Stimulated activated CD4-positive, alpha-beta T cell treated with anti-CD3 and anti-CD28 coated beads, Interleukin-12 subunit alpha, Interleukin-12 subunit beta, amount 100 ng/mL, for 48 hours (primary cell): ENCODE data around the gene AK1.

Experiments used
- DNase-seq, 3 donors: peaks; one replicate each; pipeline ENCODE4 v3.0.0-alpha.2; 2020; ENCODE audit warnings: low read depth in 2 of 3, low spot score in 1 of 3

The AK1 gene

GRCh38 chr9:127825319-127826051, 52.0 kb downstream of the AK1 start:
- no peak for DNase-seq

- no peak for DNase-seq
These were observed 55.4 kb downstream of the AK1 start for GRCh38 chr9:127822108-127822507.

- DNase-seq: no peak
These were observed 58.9 kb downstream of the AK1 start for GRCh38 chr9:127818574-127818973.

DNA sequence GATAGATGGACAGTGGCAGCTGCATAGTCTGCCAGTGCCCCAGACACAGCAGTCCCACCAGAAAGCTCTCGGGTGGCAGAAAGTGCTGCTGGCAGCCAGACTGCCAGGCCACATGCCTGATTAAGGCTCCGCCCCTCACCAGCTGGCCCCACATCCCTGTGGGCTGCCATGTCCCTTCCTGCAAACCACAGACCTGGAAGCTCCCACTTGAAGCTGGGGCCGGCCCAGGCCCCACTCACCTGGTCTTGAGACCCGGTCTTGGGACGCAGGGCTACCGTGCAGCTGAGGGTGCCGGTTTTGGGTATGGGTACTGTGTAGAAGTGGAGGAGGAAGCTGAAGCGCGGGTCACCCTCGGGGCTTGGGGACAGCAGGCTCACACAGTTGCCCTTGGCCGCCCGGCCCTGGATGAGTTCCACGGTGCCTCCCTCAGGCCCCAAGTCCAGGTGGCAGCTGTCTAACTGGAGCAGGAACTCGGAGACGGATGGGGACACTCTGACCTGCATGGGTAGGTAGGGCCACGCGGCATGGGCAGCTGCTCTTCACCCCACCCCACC, 59.5 kb downstream of the AK1 start:
- no peak for DNase-seq

DNA sequence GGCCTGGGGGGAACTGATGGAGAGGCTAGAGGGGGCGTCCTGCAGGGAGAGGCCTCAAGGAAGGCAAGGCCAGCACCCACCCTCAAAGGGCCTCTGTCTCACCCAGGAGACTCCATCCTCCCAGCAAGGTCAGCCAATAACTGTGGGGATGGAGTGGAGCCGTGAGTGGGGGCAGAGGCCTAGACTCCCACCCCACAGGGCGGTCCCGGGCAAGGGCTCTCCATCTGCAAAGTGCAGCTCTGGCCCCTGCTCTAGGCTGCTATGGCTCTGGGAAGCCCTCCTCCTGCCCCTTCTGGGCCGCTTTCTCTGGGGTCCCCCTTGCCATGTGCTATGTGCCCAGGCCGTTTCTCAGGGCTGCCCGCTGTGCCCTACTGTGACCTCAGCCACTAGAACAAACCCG, 60.7 kb downstream of the AK1 start:
- DNase-seq: no peak
